B cell (primary cell): ENCODE data around the gene SCUBE1.

Source experiments
- CTCF ChIP-seq: fragments of 200-600 bp; IDR thresholded peaks from one replicate; pipeline ENCODE4 v1.8.0; 2022; ENCODE audit warnings: antibody characterized with exemption, mild to moderate bottlenecking
- EZH2 ChIP-seq: IDR thresholded peaks from 2 replicates; pipeline ENCODE4 v1.6.1; 2012; ENCODE audit warnings: borderline replicate concordance, low read depth, mild to moderate bottlenecking, moderate library complexity, low read length; ENCODE audit not compliant: insufficient read depth, poor library complexity, severe bottlenecking

GRCh38 chr22:43241699-43242386 lies 101.3 kb downstream of the SCUBE1 start:
- TF ChIP-seq CTCF (no peak), EZH2 (no peak)
